ENCODE results near the gene CST9L.

Gene CST9L

GRCh38 chr20:23542801-23543200 lies 25.5 kb downstream of the CST9L start:
- DNase-seq: no peak

GRCh38 chr20:23541776-23542175 lies 26.5 kb downstream of the CST9L start:
- peak in 2 of 3 donors; percentile 10 to 21 for DNase-seq

GRCh38 chr20:23541330-23541729 lies 27.0 kb downstream of the CST9L start:
- peak; percentile 76 to 83 (median 82) for DNase-seq

GRCh38 chr20:23540624-23541023 lies 27.7 kb downstream of the CST9L start:
- DNase-seq: no peak

GRCh38 chr20:23537030-23537429 lies 31.3 kb downstream of the CST9L start:
- DNase-seq: peak in 2 of 3 donors; percentile 54

- no peak for DNase-seq
These were observed 31.8 kb downstream of the CST9L start for GRCh38 chr20:23536328-23536974.

GRCh38 chr20:23534801-23535593 lies 33.3 kb downstream of the CST9L start:
- no peak for DNase-seq

GRCh38 chr20:23533161-23533560 lies 35.1 kb downstream of the CST9L start:
- DNase-seq: no peak

- DNase-seq: no peak
These were observed 35.8 kb downstream of the CST9L start for GRCh38 chr20:23532533-23532932.

- DNase-seq: no peak
These were observed 37.2 kb downstream of the CST9L start for GRCh38 chr20:23530937-23531567.

GRCh38 chr20:23528867-23529431 lies 39.3 kb downstream of the CST9L start:
- DNase-seq: no peak

GRCh38 chr20:23526850-23527249 lies 41.4 kb downstream of the CST9L start:
- no peak for DNase-seq

GRCh38 chr20:23524146-23524545 lies 44.1 kb downstream of the CST9L start:
- no peak for DNase-seq

- no peak for DNase-seq
These were observed 48.1 kb downstream of the CST9L start for GRCh38 chr20:23520185-23520584.

GRCh38 chr20:23519556-23519955 lies 48.7 kb downstream of the CST9L start:
- DNase-seq: no peak

- DNase-seq: no peak
These were observed 50.6 kb downstream of the CST9L start for GRCh38 chr20:23517719-23518118.

GRCh38 chr20:23515250-23515939 lies 52.9 kb downstream of the CST9L start:
- DNase-seq: no peak

- DNase-seq: no peak
These were observed 53.4 kb downstream of the CST9L start for GRCh38 chr20:23514848-23515247.
